Activated CD8-positive, alpha-beta memory T cell treated with anti-CD3 and anti-CD28 coated beads, Interleukin-2, amount 50 U/mL, for 1 hour (primary cell): ENCODE data around the gene CPNE8.

ENCODE experiments used
- DNase-seq: peaks from one replicate; pipeline ENCODE4 v3.0.0-alpha.2; 2020; ENCODE audit errors: extremely low read depth

The CPNE8 gene

GRCh38 chr12:38728894-38729293 lies 176.5 kb downstream of the CPNE8 start:
- DNase-seq = no peak

DNA sequence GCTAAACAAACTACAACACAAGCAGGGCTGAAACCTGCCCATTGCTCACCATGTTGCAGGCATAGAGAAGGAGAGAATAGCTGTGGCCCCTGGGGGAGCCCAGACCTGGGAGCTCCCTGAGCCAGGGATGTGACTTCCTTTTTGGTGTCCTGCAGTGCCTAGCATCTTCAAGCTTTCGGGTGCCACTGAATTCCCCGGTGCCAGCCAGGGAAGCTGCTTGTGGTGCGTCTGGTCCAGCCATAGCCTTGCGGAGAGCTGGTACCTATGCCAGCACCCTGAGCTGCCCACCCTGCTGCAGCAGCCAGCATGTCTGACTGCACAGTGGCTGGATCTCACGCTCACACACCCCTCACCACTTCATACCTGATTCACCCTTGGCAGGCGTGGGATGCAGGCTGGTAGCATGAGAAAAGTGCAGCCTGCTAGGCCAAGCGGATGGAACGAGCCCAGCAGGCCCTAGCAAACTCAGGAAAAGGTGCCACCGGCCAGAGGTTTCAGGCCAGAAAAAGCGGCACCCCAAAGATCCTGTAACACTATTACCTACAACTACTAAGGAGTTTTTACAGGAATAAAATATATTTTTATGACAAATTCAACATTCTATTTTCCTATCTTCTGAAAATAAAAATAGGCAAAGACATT lies 183.7 kb downstream of the CPNE8 start:
- DNase-seq = no peak

GRCh38 chr12:38720661-38721060 lies 184.7 kb downstream of the CPNE8 start:
- DNase-seq = no peak

DNA sequence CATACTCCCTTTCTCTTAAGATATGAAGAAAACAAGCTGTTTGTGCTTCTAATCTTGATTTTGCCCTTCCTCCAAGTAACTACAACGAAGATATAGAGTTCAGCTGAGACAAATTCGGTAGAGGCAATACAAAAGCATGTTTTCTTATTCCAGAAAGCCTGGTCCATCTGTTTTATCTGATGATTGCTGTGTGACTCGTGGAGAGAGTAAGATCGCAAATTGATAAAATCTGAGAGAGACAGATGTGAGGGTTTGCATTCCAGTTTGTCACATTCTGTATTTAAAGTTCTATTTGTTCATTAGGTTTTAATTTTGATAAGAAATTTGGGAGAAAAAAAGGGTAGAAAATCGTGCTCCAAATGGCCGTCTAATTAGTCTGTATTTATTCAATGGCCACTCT lies 192.1 kb downstream of the CPNE8 start:
- no peak for DNase-seq

- no peak for DNase-seq
Measured at GRCh38 chr12:38711054-38711453, 194.3 kb downstream of the CPNE8 start.

DNA sequence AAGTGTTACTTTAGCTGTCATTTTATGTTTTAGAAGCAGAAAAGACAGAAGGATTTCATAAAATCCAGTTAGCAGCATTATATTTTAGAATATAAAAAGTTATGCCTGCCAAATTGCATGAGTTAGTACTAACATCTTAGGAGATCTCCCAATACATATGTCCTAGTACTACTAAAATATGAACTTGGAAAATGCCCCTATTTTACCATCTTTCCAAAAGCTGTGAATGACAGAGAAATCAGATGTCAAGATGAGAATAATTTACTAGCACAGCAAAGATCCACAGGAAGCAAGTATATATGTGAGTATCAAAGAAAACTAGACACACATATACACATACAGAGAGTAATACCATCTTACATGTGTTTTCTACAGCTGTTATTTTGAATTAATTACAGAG lies 196.9 kb downstream of the CPNE8 start:
- DNase-seq = no peak

DNA sequence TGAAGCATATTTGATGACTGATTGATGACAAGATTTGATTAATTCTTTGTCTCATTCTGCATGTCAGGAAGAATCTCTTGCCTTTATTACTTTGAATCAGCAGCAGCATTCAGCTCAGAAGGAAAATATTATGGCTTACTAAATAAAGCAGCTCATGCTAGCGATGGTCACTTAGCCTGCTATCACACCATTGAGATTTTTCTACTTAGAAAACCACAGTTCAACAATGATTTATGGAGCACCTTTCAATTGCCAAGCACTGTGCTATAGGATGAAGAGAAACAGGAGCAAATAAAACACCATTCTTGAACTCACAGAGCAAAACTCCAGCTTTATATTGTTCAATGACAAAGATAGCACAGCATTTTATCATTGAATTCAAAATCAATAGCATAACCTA lies 197.7 kb downstream of the CPNE8 start:
- DNase-seq = no peak

- DNase-seq = no peak
Measured at GRCh38 chr12:38697289-38697688, 208.1 kb downstream of the CPNE8 start.

DNA sequence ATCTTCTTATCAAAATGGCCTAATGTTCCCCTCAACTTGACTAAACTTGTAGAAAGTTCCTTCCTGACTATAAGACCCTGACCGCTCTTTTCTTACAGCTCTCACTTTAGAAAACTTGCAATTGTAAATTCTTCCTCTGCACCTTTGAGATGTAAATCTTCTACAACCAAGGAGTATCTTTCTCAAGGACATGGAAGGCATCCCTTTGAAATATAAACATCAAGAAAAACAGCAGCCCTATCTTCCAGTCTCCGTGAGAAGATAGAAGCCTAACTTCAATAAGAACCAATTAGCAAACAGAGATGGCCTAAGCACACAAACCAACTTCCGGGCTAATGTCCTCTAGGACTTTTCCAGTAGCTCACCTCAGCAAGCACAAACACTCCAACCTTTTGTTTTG lies 210.3 kb downstream of the CPNE8 start:
- DNase-seq = no peak

DNA sequence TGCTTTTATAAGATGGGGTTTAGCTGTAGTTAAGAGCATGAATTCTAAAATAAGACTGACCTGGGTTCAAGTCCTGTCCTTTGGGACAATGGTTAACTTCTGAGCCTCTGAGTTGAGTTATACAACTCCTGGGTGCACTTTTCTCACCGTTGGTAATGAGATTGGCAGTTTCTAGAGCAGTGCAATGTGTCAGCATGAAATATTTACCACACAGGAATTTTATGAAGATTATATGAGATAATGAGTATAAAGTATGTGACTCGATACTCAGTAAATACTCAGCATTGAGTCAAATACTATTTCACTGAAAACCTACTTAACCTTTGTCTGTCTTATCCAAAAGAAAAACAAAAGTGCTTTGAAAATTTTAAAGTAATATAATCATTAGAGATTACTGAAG lies 214.2 kb downstream of the CPNE8 start:
- DNase-seq = no peak

DNA sequence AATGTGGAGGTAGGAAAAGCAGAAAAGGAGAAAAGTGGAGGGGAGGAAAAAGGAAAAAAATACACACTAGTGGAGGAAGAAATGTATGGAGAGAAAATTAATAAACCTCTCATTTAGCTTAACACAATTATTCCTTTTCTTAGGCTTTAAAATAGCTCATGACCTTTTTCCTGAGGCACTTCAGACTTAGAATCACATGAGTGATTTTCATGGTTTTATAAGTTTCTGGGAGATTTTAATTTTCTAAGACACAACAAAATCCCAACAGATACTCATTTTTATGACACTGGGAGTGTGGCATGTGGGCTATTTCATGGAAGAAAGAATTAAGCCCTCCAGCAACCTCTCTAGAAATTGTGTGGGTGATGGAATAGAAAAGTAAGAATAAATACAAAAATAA lies 214.7 kb downstream of the CPNE8 start:
- DNase-seq = no peak

DNA sequence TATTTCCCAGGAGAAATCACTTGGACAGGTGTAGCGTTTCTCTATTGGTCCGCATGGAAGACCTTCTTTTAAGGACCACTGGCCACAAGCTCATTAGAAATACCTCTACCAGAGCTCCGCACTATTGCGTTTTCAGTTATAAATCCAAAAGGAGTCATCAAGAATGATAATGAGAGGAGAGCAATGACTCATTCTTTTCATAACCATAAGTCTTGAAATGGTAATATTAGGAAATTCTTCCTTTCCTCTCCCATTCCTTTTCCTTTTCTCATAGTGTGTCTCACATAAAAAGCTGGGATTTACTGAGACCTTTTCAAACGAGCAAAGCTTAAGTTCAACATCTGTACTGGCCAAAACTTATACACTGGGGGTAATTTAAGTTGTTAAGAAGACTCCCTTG lies 215.7 kb downstream of the CPNE8 start:
- no peak for DNase-seq

DNA sequence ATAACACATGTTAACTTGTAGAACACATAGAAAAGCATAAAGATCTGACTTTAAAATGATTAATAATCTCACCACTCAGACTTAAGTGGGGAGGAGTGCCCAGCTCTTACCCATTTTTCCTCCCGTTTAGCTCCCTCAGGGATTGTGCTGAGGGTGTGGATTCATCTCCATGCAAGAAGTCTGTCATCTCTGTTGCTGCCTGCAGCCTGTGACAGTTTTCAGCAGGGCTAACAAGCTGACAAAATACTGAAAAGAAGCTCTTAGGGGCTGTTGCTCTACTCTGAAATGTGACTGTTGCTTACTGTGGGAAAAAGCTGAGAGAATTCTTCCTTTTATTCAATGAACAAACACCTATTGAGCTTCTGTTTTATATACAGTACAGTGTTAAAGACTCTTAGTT lies 216.2 kb downstream of the CPNE8 start:
- no peak for DNase-seq

DNA sequence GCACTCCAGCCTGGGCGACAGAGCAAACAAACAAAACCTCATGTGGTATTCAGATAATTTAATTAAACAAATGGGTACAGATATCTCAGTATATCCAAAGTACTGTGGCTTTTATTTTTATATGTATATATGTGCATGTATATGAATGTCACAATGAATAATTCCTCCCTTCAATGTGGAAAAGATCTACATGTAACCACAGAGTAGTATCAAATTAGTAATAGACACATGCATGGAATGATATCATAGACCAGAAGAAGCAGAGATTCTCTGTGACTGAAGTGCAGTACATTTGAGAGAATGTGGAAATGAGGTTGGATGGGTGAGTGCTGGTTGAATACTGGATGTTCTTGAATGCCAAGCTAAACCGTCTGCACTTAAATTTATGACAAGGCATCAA lies 222.9 kb downstream of the CPNE8 start:
- DNase-seq = no peak

DNA sequence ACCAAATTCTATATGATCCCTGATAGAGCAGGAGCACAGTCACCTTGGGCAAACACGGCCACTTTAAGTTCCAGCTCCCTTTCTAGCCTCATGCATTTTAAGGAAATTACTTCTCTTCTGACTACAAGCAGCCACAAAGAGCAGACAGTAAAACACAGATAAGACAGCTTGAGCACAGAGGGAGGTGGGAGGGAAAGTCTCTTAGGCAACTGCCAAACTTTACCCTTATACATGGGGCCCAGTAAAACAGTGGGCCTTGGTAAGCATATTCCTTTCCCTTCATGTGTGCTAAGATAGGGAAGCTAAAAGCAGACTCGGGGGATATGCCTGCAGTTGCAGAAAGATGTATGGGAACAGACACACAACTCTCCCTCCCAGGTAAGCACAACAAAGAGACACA lies 235.9 kb downstream of the CPNE8 start:
- DNase-seq = no peak

- DNase-seq = no peak
Measured at GRCh38 chr12:38669081-38669480, 236.3 kb downstream of the CPNE8 start.

- DNase-seq = no peak
Measured at GRCh38 chr12:38666425-38666824, 239.0 kb downstream of the CPNE8 start.

- DNase-seq = no peak
Measured at GRCh38 chr12:38664661-38665269, 240.6 kb downstream of the CPNE8 start.

DNA sequence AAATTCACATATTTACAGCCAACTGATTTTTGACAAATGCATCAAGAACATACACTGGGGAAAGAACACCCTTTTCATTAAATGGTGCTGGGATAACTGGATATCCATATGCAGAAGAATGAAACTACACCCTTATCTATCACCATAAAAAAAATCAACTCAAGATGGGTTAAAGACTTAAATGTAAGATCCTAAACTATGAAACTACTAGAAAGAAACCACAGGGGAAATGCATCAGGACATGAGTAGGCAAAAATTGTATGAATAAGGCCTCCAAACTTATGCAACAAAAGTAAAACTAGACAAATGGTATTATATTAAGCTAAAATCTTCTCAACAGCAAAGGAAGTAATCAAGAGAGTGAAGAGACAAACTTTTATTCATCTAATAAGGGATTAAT lies 242.6 kb downstream of the CPNE8 start:
- DNase-seq = no peak

- no peak for DNase-seq
Measured at GRCh38 chr12:38653650-38654049, 251.7 kb downstream of the CPNE8 start.

DNA sequence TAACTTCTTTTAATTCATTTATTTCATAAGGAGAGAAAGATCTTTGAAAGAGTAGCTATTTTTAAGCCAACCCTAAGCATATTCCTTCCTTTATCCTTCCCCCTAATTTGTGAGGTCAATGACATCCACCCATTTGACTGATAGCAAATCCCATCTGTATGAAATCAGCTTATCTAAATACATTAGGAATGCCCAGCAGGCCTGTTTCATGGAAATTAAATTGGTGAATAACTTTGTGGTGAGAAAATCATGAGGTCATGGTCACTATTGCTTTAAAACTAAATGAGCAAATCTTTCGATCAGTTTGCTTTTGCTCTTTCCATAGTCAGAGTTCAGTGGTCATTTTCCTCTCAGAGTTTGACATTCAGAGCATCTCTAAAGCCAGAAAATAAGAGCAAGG lies 256.6 kb downstream of the CPNE8 start:
- no peak for DNase-seq

GRCh38 chr12:38646146-38646545 lies 259.2 kb downstream of the CPNE8 start:
- DNase-seq = no peak

DNA sequence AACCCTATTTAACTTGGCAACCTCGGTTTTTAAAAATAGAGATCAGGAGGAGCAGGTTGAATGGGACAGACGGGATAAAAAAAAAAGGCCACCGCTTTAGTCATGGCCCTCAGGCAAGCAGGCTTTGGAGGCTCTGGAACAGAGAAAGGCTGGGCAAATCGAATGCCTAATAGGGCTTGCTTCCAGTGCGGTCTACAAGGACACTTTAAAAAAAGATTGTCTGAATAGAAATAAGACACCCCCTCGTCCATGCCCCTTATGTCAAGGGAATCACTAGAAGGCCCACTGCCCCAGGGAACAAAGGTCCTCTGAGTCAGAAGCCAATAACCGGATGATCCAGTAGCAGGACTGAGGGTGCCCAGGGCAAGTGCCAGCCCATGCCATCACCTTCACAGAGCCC lies 265.8 kb downstream of the CPNE8 start:
- no peak for DNase-seq

DNA sequence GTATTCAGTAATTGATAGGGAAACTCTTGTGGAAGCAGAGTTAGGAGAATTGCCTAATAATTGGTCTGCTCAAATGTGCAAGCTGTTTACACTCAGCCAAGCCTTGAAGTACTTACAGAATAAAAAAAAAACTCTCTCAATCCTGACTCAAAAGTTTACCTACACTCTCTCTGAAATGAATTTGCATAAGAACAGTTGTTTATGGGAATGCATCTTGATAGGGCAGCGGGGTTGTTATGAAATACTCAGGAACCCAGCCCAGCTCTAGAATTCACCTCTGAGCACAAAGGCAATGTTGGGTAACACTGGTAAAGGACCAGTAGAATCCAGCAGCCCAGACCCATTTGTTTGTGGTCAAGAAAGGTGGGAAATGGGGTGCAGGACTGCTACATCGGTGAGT lies 267.0 kb downstream of the CPNE8 start:
- no peak for DNase-seq
